KMS-11 (cell line): ENCODE results near the gene HSD17B8.

Experiments used
- H2AFZ ChIP-seq: fragments of 200-600 bp; sonication (generic); 2 replicates; pipeline ENCODE4 v1.6.1; 2016; ENCODE audit warnings: antibody characterized with exemption, mixed run types, low read depth
- H3K27ac ChIP-seq: fragments of 200-600 bp; sonication (generic); 2 replicates; pipeline ENCODE4 v1.6.1; 2016; ENCODE audit warnings: mild to moderate bottlenecking, mixed run types
- H3K27me3 ChIP-seq: fragments of 200-600 bp; sonication (generic); 2 replicates; pipeline ENCODE4 v1.6.1; 2017; ENCODE audit warnings: mild to moderate bottlenecking, low read depth, mixed run types, moderate library complexity; ENCODE audit not compliant: insufficient read depth
- H3K36me3 ChIP-seq: fragments of 200-600 bp; sonication (generic); 2 replicates; pipeline ENCODE4 v1.6.1; 2017; ENCODE audit warnings: mild to moderate bottlenecking, mixed run types; ENCODE audit not compliant: insufficient read depth
- H3K4me1 ChIP-seq: fragments of 200-600 bp; sonication (generic); 2 replicates; pipeline ENCODE4 v1.6.1; 2016; ENCODE audit warnings: mild to moderate bottlenecking, low read depth, mixed run types; ENCODE audit not compliant: poor library complexity, severe bottlenecking
- H3K4me2 ChIP-seq: fragments of 200-600 bp; sonication (generic); 2 replicates; pipeline ENCODE4 v1.7.0; 2016; ENCODE audit warnings: mild to moderate bottlenecking, mixed run types
- H3K4me3 ChIP-seq: fragments of 200-600 bp; sonication (generic); IDR thresholded peaks from 2 replicates; pipeline ENCODE4 v1.6.1; 2017; ENCODE audit warnings: low read depth, low read length, mixed read lengths; ENCODE audit not compliant: insufficient read depth
- H3K79me2 ChIP-seq: fragments of 200-600 bp; sonication (generic); 2 replicates; pipeline ENCODE4 v1.6.1; 2016; ENCODE audit warnings: low read depth, mixed run types; ENCODE audit not compliant: insufficient read depth
- H3K9ac ChIP-seq: fragments of 200-600 bp; sonication (generic); 2 replicates; pipeline ENCODE4 v1.6.1; 2016; ENCODE audit warnings: mild to moderate bottlenecking, mixed run types
- H4K20me1 ChIP-seq: fragments of 200-600 bp; sonication (generic); 2 replicates; pipeline ENCODE4 v1.6.1; 2016; ENCODE audit warnings: mild to moderate bottlenecking, mixed run types; ENCODE audit not compliant: insufficient read depth
- TF ChIP-seq, protein P1 (sequence below): fragments of 200-600 bp; sonication (generic); conservative IDR thresholded peaks from 2 replicates; pipeline ENCODE4 v1.6.1; 2017; ENCODE audit warnings: low read depth, mild to moderate bottlenecking, antibody characterized with exemption, low read length, moderate library complexity, mixed read lengths

The HSD17B8 gene

DNA sequence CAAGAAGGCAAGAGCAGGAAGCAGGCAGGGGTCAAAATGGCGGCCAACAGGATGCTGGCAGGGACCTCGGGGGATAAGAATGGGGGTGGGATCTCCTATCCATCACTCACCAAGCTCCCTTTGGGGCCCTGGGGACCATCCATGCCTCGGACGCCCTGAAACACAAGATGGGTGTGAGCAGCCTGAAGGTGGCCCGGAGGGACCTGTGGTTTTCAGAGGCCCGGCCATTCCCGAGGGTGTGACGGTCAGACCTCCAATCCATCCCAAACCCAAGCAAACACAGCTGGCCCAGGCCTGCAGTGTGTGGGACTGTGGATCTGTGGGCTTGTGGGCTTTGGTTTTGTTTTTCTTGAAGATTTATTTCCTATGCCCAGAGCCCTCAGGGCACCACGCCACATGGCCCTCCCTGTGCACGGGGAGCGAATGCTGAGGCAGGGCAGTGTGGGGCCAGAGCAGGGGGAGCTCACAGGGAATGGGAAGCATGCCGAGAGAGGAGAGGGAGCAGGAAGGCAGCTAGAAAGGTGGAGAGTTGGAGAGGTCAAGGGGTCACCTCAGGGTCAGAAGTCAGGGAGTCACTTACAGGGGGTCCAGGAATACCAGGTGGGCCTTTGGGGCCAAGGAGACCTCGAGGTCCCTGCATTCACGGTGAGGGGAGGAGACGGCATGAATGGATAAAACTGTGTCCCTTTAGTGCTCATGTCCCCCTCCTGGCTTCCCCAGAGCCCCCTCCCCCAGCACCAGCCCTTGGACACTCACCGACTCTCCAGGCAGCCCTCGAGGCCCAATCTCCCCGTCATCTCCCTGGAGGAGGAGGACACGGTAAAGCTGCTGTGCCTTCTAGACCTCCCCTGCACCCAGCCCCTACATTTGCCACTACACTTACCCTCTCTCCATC is 26.7 kb upstream of the HSD17B8 start:
- no peak overlapping the region for H3K4me2 ChIP-seq
- no peak overlapping the region for H3K9ac ChIP-seq
- H3K4me3 ChIP-seq = no peak overlapping the region
- no peaks in the 10 kb centered on the region for H4K20me1 ChIP-seq
- H3K27me3 ChIP-seq = no peaks in the 10 kb centered on the region
- H3K27ac ChIP-seq = no peak overlapping the region
- H3K4me1 ChIP-seq = no peaks in the 10 kb centered on the region
- H3K36me3 ChIP-seq = no peaks in the 10 kb centered on the region
- TF ChIP-seq, protein P1, sequence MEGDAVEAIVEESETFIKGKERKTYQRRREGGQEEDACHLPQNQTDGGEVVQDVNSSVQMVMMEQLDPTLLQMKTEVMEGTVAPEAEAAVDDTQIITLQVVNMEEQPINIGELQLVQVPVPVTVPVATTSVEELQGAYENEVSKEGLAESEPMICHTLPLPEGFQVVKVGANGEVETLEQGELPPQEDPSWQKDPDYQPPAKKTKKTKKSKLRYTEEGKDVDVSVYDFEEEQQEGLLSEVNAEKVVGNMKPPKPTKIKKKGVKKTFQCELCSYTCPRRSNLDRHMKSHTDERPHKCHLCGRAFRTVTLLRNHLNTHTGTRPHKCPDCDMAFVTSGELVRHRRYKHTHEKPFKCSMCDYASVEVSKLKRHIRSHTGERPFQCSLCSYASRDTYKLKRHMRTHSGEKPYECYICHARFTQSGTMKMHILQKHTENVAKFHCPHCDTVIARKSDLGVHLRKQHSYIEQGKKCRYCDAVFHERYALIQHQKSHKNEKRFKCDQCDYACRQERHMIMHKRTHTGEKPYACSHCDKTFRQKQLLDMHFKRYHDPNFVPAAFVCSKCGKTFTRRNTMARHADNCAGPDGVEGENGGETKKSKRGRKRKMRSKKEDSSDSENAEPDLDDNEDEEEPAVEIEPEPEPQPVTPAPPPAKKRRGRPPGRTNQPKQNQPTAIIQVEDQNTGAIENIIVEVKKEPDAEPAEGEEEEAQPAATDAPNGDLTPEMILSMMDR = no peak
- H2AFZ ChIP-seq = no peak overlapping the region
- no peaks in the 10 kb centered on the region for H3K79me2 ChIP-seq

DNA sequence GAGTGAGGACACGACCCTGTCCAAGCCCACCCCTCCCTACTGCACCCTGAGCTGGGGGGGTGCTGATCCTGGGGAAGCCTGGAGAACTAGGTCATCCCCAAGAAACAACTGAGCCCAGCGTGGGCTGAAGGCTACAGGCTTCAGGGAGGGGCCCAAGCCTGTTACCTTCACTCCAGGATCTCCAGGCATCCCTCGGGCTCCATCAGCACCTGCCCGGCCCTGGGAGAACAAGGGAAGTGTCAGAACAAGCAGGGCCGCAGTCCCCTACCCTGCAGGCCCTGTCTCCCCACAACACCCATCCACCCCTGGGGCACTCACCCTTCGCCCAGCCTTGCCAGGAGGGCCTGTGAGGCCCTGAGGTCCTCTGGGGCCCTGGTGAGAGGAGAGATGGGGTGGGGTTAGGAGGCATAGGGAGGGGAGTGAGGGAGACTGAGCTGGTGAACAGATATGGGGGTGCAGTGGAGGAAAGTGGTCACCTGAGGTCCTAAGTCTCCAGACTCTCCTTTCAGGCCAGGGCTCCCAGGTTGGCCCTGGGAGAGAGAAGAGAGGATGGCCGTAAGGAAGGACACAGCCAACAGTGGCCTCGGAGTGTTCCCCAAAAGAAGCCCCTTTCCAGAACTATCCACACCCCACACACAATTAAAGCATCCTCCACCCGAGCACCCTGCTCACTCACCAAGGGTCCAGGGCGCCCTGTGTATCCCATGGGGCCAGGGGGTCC is 25.5 kb upstream of the HSD17B8 start:
- TF ChIP-seq, protein P1 = no peak
- Histone ChIP-seq H4K20me1 (no peaks in the 10 kb centered on the region), H3K36me3 (no peaks in the 10 kb centered on the region), H3K4me1 (peaks cover 6% of the 10 kb centered on the region), H3K27ac (no peak overlapping the region), H2AFZ (no peak overlapping the region), H3K79me2 (no peaks in the 10 kb centered on the region), H3K9ac (no peak overlapping the region), H3K27me3 (no peaks in the 10 kb centered on the region), H3K4me2 (no peak overlapping the region), H3K4me3 (no peak overlapping the region)

DNA sequence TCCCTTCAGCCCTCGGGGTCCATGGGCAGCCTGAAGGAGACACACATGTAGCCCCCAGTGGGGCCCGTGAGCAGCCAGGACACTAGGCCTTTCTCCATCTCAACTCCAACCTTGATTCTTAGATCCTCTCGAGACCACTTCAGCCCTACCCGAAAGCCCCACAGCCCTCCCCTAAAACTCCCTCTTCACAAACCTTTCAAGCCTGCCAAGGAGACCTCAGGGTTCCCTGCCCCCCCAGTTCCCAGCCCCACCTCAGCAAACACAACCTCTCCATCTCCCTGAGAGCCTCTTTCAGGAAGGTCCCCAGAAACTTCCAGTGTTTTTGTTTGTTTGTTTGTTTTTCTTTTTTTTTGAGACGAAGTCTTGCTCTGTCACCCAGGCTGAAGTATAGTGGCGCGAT is 23.3 kb upstream of the HSD17B8 start:
- H3K4me3 ChIP-seq = no peak overlapping the region
- no peaks in the 10 kb centered on the region for H3K79me2 ChIP-seq
- no peaks in the 10 kb centered on the region for H4K20me1 ChIP-seq
- H3K36me3 ChIP-seq = no peaks in the 10 kb centered on the region
- H3K27ac ChIP-seq = no peak overlapping the region
- TF ChIP-seq, protein P1 = no peak
- no peaks in the 10 kb centered on the region for H3K27me3 ChIP-seq
- no peak overlapping the region for H3K4me2 ChIP-seq
- no peak overlapping the region for H2AFZ ChIP-seq
- peaks cover 6% of the 10 kb centered on the region for H3K4me1 ChIP-seq
- no peak overlapping the region for H3K9ac ChIP-seq

DNA sequence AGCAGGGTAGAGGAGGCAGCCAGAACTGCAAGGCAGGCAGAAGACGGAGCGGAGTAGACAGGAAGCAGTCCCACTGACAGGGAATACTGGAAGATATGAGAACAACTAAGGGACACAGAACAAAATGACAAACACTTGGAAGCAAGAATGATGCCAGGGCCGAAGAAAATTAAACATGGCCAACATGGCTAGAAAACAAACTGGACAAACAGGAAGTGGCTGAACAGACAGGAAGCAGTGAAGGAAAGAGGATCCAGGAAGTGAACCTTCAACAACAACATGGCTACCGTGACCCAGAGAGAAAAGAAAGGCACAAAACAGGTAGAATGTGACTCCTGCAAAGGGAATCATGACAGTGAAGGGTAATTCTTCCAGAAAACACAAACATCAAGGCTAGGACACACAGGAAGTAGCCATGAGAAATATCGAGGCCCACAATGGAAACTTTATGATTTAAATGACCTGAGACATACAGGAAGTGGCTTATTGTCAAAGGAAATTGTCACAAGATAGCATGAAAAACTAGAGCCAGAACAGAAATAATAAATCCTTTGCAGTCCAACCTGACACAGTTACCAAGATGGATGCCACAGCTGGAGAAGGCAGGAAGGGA is 21.3 kb upstream of the HSD17B8 start:
- H4K20me1 ChIP-seq = no peaks in the 10 kb centered on the region
- no peak overlapping the region for H3K4me3 ChIP-seq
- no peaks in the 10 kb centered on the region for H3K36me3 ChIP-seq
- TF ChIP-seq, protein P1 = no peak
- no peak overlapping the region for H3K27ac ChIP-seq
- H3K4me1 ChIP-seq = peaks cover 6% of the 10 kb centered on the region
- H2AFZ ChIP-seq = peak overlapping the region; percentile 64; the same call in 1 of the 2 replicates
- no peaks in the 10 kb centered on the region for H3K79me2 ChIP-seq
- H3K4me2 ChIP-seq = no peak overlapping the region
- no peaks in the 10 kb centered on the region for H3K27me3 ChIP-seq
- no peak overlapping the region for H3K9ac ChIP-seq
